H1 (cell line): Measurements from ENCODE around the gene GPR160. TPM values are rescaled to one million over a fixed set of nuclear protein-coding genes. Genes with fewer than 3 reads are reported as not detected.
A peak's percentile ranks its signal among the peaks of the same experiment; 100 is the strongest.

Source experiments
- CTCF ChIA-PET: fragments of 300-600 bp; sonication (Branson Sonifier 250); formaldehyde crosslinking; loops from one replicate; lab custom pipeline; 2021; ENCODE audit not compliant: partially characterized antibody; lab: Charles Lee
- POLR2A ChIA-PET: fragments of 300-600 bp; sonication (Branson Sonifier 250); formaldehyde crosslinking; loops from one replicate; lab custom pipeline; 2021; ENCODE audit warnings: inconsistent platforms; ENCODE audit not compliant: partially characterized antibody; lab: Charles Lee
- DNase-seq, 2 experiments: peaks; one replicate each; pipeline versions ENCODE4 v3.0.0 to v3.0.0-alpha.2; 2010 to 2022; ENCODE audit warnings: low spot score in 2 of 2, low read depth in 1 of 2, mixed read lengths in 1 of 2
- FAIRE-seq: peaks from 2 replicates; lab custom pipeline; 2011; peaks lifted over from hg19 to GRCh38; lab: Jason Lieb, UNC
- H2AFZ ChIP-seq: 2 replicates; pipeline ENCODE4 v1.8.1; 2012; ENCODE audit warnings: low read length, inconsistent platforms
- H2AK5ac ChIP-seq: 2 replicates; pipeline ENCODE4 v1.6.1; 2013; ENCODE audit warnings: low read depth, low read length
- H2BK120ac ChIP-seq: replicated peaks from 2 replicates; pipeline ENCODE3; 2013; ENCODE audit warnings: low read depth, low read length, inconsistent platforms
- H2BK12ac ChIP-seq: 2 replicates; pipeline ENCODE4 v1.6.1; 2013; ENCODE audit warnings: low read depth, low read length
- H2BK15ac ChIP-seq: 2 replicates; pipeline ENCODE4 v1.6.1; 2013; ENCODE audit warnings: low read length
- H2BK20ac ChIP-seq: 2 replicates; pipeline ENCODE4 v1.6.1; 2013; ENCODE audit warnings: low read length
- H2BK5ac ChIP-seq: 2 replicates; pipeline ENCODE4 v1.6.1; 2013; ENCODE audit warnings: low read depth, low read length
- H3K14ac ChIP-seq: 2 replicates; pipeline ENCODE4 v1.6.1; 2013; ENCODE audit warnings: inconsistent platforms; ENCODE audit not compliant: insufficient read length
- H3K18ac ChIP-seq: 2 replicates; pipeline ENCODE4 v1.6.1; 2013; ENCODE audit warnings: low read length; ENCODE audit errors: extremely low read depth
- H3K23ac ChIP-seq: 2 replicates; pipeline ENCODE4 v1.6.1; 2013; ENCODE audit warnings: inconsistent platforms; ENCODE audit not compliant: insufficient read length
- H3K23me2 ChIP-seq: 2 replicates; pipeline ENCODE4 v1.6.1; 2013; ENCODE audit warnings: low read depth, low read length
- H3K27ac ChIP-seq: 2 replicates; pipeline ENCODE4 v1.6.1; 2011; ENCODE audit warnings: low read depth, low read length, inconsistent platforms
- H3K27me3 ChIP-seq, 4 experiments: replicated peaks in 1 of 4; 1 replicate in 1 of 4; 2 replicates in 3 of 4; pipeline versions ENCODE4 v1.6.1 to v1.8.1; 2011 to 2013; ENCODE audit warnings: low read length in 3 of 4, mild to moderate bottlenecking in 3 of 4, inconsistent platforms in 2 of 4, mixed read lengths in 2 of 4, moderate library complexity in 1 of 4; ENCODE audit not compliant: control insufficient read depth in 3 of 4, insufficient read depth in 3 of 4; ENCODE audit errors: extremely low read depth in 1 of 4
- H3K36me3 ChIP-seq, 4 experiments: 2 replicates each; pipeline versions ENCODE4 v1.6.1 to v1.8.1; 2011 to 2013; ENCODE audit warnings: mild to moderate bottlenecking in 4 of 4, low read length in 3 of 4, moderate library complexity in 2 of 4, control low read depth in 1 of 4, inconsistent platforms in 1 of 4; ENCODE audit not compliant: insufficient read depth in 4 of 4, control insufficient read depth in 2 of 4
- H3K4ac ChIP-seq: replicated peaks from 2 replicates; pipeline ENCODE3; 2013; ENCODE audit warnings: low read length, low read depth, mixed read lengths, inconsistent platforms; ENCODE audit not compliant: insufficient read length
- H3K4me1 ChIP-seq, 4 experiments: replicated peaks in 1 of 4; 1 replicate in 1 of 4; 2 replicates in 3 of 4; pipeline versions ENCODE4 v1.6.1 to v1.8.1; 2011 to 2013; ENCODE audit warnings: low read length in 3 of 4, inconsistent platforms in 2 of 4, mixed read lengths in 1 of 4; ENCODE audit not compliant: insufficient read depth in 4 of 4, control insufficient read depth in 3 of 4
- H3K4me2 ChIP-seq, 2 experiments: 2 replicates each; pipeline versions ENCODE4 v1.6.1 to v1.8.1; 2011 to 2013; ENCODE audit warnings: low read depth in 2 of 2, low read length in 2 of 2, control low read depth in 1 of 2, inconsistent platforms in 1 of 2, mild to moderate bottlenecking in 1 of 2; ENCODE audit not compliant: insufficient read depth in 1 of 2
- H3K4me3 ChIP-seq, 4 experiments: fragments of 200-600, 300-600 bp in 1 of 4; sonication (generic), shearing (Covaris generic), sonication (Bioruptor Twin) in 1 of 4; 2 replicates each; pipeline versions ENCODE4 v1.5.1 to v1.8.1; 2011 to 2016; ENCODE audit warnings: low read length in 4 of 4, low read depth in 3 of 4, control low read depth in 2 of 4, inconsistent platforms in 2 of 4, mild to moderate bottlenecking in 2 of 4, mixed read lengths in 1 of 4, moderate library complexity in 1 of 4; ENCODE audit not compliant: insufficient read depth in 2 of 4; ENCODE audit errors: extremely low read depth in 1 of 4
- H3K56ac ChIP-seq: replicated peaks from 2 replicates; pipeline ENCODE3; 2013; ENCODE audit warnings: low read depth, mild to moderate bottlenecking, mixed read lengths, low read length, inconsistent platforms; ENCODE audit not compliant: insufficient read length
- H3K79me1 ChIP-seq: 2 replicates; pipeline ENCODE4 v1.6.1; 2013; ENCODE audit warnings: low read depth, low read length, control low read depth
- H3K79me2 ChIP-seq, 2 experiments: 2 replicates each; pipeline versions ENCODE4 v1.6.1 to v1.8.1; 2012 to 2013; ENCODE audit warnings: low read length in 2 of 2, mild to moderate bottlenecking in 2 of 2, inconsistent platforms in 1 of 2; ENCODE audit not compliant: insufficient read depth in 2 of 2, control insufficient read depth in 1 of 2
- H3K9ac ChIP-seq, 4 experiments: replicated peaks in 1 of 4; 1 replicate in 1 of 4; 2 replicates in 3 of 4; pipeline versions ENCODE4 v1.6.1 to v1.8.1; 2011 to 2013; ENCODE audit warnings: low read depth in 3 of 4, low read length in 3 of 4, control low read depth in 2 of 4, mild to moderate bottlenecking in 2 of 4, moderate library complexity in 2 of 4, inconsistent platforms in 1 of 4; ENCODE audit errors: extremely low read depth in 1 of 4
- H3K9me3 ChIP-seq, 2 experiments: 2 replicates each; pipeline versions ENCODE4 v1.6.1 to v1.8.1; 2012 to 2013; ENCODE audit warnings: mild to moderate bottlenecking in 2 of 2, moderate library complexity in 2 of 2, control low read depth in 1 of 2, inconsistent platforms in 1 of 2, low read depth in 1 of 2, low read length in 1 of 2, mixed read lengths in 1 of 2; ENCODE audit not compliant: insufficient read depth in 2 of 2
- H4K20me1 ChIP-seq, 2 experiments: replicated peaks in 1 of 2; 2 replicates each; pipeline versions ENCODE3 to v1.8.1; 2011 to 2013; ENCODE audit warnings: inconsistent platforms in 2 of 2, low read length in 2 of 2, mild to moderate bottlenecking in 1 of 2; ENCODE audit not compliant: insufficient read depth in 2 of 2, control insufficient read depth in 1 of 2
- H4K5ac ChIP-seq: 2 replicates; pipeline ENCODE4 v1.6.1; 2013; ENCODE audit warnings: low read length, low read depth, mixed read lengths, inconsistent platforms; ENCODE audit not compliant: insufficient read length
- H4K8ac ChIP-seq: 2 replicates; pipeline ENCODE4 v1.8.0; 2013; ENCODE audit warnings: mild to moderate bottlenecking, moderate library complexity, low read length, inconsistent platforms; ENCODE audit not compliant: insufficient read depth; ENCODE audit errors: extremely low read depth
- H4K91ac ChIP-seq: replicated peaks from 2 replicates; pipeline ENCODE3; 2013; ENCODE audit warnings: low read length, mixed read lengths, inconsistent platforms; ENCODE audit not compliant: insufficient read length
- POLR2AphosphoS5 ChIP-seq: IDR thresholded peaks from 2 replicates; pipeline ENCODE4 v1.6.1; 2011; ENCODE audit warnings: low read depth, low read length
- RAD21 ChIP-seq, 2 experiments: IDR thresholded peaks in 1 of 2; conservative IDR thresholded peaks in 1 of 2; 2 replicates each; pipeline ENCODE4 v1.6.1; 2011; ENCODE audit warnings: low read depth in 2 of 2, low read length in 2 of 2, improper control_type of control experiment in 1 of 2, inconsistent platforms in 1 of 2, mild to moderate bottlenecking in 1 of 2, moderate library complexity in 1 of 2
- SAP30 ChIP-seq: fragments of 300-600 bp; sonication (generic); IDR thresholded peaks from 2 replicates; pipeline ENCODE4 v1.7.1; 2012; ENCODE audit warnings: low read length, moderate library complexity, mild to moderate bottlenecking, inconsistent platforms; ENCODE audit not compliant: insufficient read depth, insufficient replicate concordance
- SP1 ChIP-seq: IDR thresholded peaks from 2 replicates; pipeline ENCODE4 v1.6.1; 2011; ENCODE audit warnings: low read depth, low read length
- WGBS, 2 experiments: shearing (Covaris generic) in 1 of 2; methylation state at CpG; one replicate each; pipeline versions ENCODE4 v1.1.6 to v1.1.7; 2013 to 2015; ENCODE audit warnings: low lambda C conversion rate in 2 of 2, mixed read lengths in 2 of 2, inconsistent platforms in 1 of 2, low coverage in 1 of 2, missing lambda C conversion rate in 1 of 2; ENCODE audit not compliant: insufficient replicate concordance in 2 of 2, insufficient coverage in 1 of 2, insufficient read length in 1 of 2; ENCODE audit errors: extremely low coverage in 1 of 2, missing lambda C conversion rate in 1 of 2; 5-methylcytosine and 5-hydroxymethylcytosine counted together
- polyA plus RNA-seq, 7 experiments: library from polyadenylated mRNA; depleted of rRNA in 3 of 7; stranded (reverse) in 5 of 7; unstranded in 2 of 7; fragments of >200 nt in 5 of 7; fragments of 200-250 nt in 2 of 7; gene quantifications; 1 replicate in 5 of 7; 2 replicates in 1 of 7; 4 replicates in 1 of 7; pipeline versions ENCODE4 v1.2.1 to v1.2.3, GENCODE V29; 2011 to 2013; ENCODE audit warnings: missing spikeins in 2 of 7, mixed read lengths in 2 of 7
- total RNA-seq: library from RNA; stranded (reverse); fragmentation: NEBNext Ultra II Directional; extraction: Animal tissue kit (Norgen Biotek cat#: 25700); gene quantifications from 2 replicates; pipeline ENCODE4 v1.2.1, GENCODE V29; 2021

GPR160 gene
- total and polyA plus RNA-seq, 2 of the 8 experiments (the other 6 are each of a cell fraction or from before 2014, with no cell fraction given): 14.3 to 16.6 TPM

DNA sequence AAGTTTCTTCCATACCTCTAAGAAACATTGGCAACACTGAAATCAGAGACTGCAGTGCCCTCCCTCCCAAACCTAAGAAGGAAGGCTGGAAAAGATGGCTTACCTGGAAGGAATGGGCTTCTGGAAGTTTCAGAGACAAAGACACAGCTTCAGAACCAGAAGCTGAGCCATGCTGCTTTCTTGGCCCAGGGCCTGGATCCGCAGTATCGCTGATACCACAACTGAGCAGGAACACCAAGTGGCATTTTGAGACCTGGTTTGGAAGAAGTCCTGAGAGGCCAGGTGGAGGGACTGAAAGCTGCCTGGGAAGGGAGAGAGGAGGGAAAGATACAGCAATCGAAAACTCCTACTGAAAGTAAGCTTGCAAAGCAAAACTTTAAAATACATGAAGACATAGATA is 19.8 kb downstream of the GPR160 start:
- WGBS, 2 experiments: 90% methylated on average over 3 of the region's 3 CpGs; no CpG with 5 or more reads in 1 of the 2 experiments
- Histone ChIP-seq H4K8ac (no peak overlapping the region), H3K23ac (no peak overlapping the region), H3K4ac (no peak overlapping the region), H3K23me2 (no peaks in the 10 kb centered on the region), H4K91ac (peak overlapping the region; percentile 81), H2BK5ac (peak overlapping the region; percentile 12; the same call in 1 of the 2 replicates), H3K18ac (peak overlapping the region; percentile 85; the same call in 1 of the 2 replicates), H3K79me1 (no peaks in the 10 kb centered on the region), H4K5ac (no peak overlapping the region), H2BK12ac (0 out of 2 replicates have a peak overlapping the region, but pooled peaks have one; percentile 10), H4K20me1 (no peaks in the 10 kb centered on the region), H3K56ac (no peak overlapping the region), H2BK20ac (no peak overlapping the region), H3K79me2 (no peaks in the 10 kb centered on the region), H3K9ac (no peak overlapping the region), H2AK5ac (no peak overlapping the region), H3K4me1 (peaks cover 6 to 17% (median 15%) of the 10 kb centered on the region in 4 experiments), H3K27ac (no peak overlapping the region), H2BK15ac (no peak overlapping the region), H2BK120ac (no peak overlapping the region), H3K9me3 (no peaks in the 10 kb centered on the region), H3K4me3 (no peak overlapping the region), H3K36me3 (no peaks in the 10 kb centered on the region), H3K4me2 (no peak overlapping the region), H2AFZ (peak overlapping the region; percentile 64), H3K14ac (no peak overlapping the region), H3K27me3 (no peaks in the 10 kb centered on the region)
- no peak for TF ChIP-seq RAD21 (IDR thresholded peaks at IDR 0.05 in 1 of 2, conservative IDR thresholded peaks at IDR 0.05 in 1 of 2; ENCODE audit: low read depth in 2 of 2, low read length in 2 of 2)
- 0 out of 2 replicates have a peak, but pooled peaks have one; percentile 32 for TF ChIP-seq SP1
- TF ChIP-seq POLR2AphosphoS5: no peak
- TF ChIP-seq SAP30: no peak
- FAIRE-seq (peak; percentile 28), DNase-seq (peak in 1 of 2 experiments; percentile 39)
- ChIA-PET POLR2A (interaction anchor here (0.6 to 1.2 kb wide), 2 partner anchors 21 to 1314 kb away, joined by 3 to 4 read pairs; no protein-coding TSS in a partner anchor), CTCF (interaction anchor here (0.6 to 1.7 kb wide), 6 partner anchors 8 to 128 kb away, joined by 3 to 8 read pairs (median 3); partner anchors contain the start of gene SEC62)
